Gastroesophageal sphincter (tissue), 3 donors: ENCODE data around the gene CBR4.

Experiments
- CTCF ChIP-seq, 4 experiments: fragments of 200-600 bp in 2 of 4; fragments of 450-650 bp in 2 of 4; sonication (generic) in 1 of 4; IDR thresholded peaks; one replicate each; pipeline ENCODE4 v1.5.1; 2017 to 2019; ENCODE audit warnings: antibody characterized with exemption in 4 of 4, mild to moderate bottlenecking in 2 of 4, moderate library complexity in 2 of 4
- POLR2A ChIP-seq, 2 donors: fragments of 450-650 bp; IDR thresholded peaks; one replicate each; pipeline ENCODE4 v1.6.1; 2017; ENCODE audit warnings: antibody characterized with exemption in 2 of 2, mild to moderate bottlenecking in 2 of 2, moderate library complexity in 1 of 2

DNA sequence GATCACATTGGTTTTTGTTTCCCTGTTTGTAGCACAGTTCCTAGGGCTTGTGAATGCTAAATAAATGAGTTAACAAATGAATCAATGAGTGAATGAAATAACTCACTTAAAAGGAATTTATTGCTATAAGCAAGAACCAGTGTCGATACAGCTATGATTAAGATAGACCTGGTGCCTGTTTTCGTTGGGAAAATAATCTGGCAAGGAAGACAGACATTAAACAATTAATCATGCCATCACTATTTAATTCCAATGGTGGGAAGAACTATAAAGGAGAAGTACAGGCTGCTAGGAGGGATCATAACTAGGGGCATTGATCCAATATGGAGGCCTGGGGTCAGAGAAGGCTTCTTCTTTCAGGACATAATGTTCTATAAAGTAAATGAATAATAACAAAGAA is 4.5 kb upstream of the CBR4 start:
- TF ChIP-seq POLR2A (IDR thresholded peaks at IDR 0.05) (no peak), CTCF (IDR thresholded peaks at IDR 0.05) (no peak)
